GM12874 (cell line): ENCODE measurements around the gene PRELP.

Source experiments
- CTCF ChIP-seq: IDR thresholded peaks from 2 replicates; pipeline ENCODE4 v1.5.1; 2011; ENCODE audit warnings: low read depth, mild to moderate bottlenecking, control low read depth, low read length, moderate library complexity; ENCODE audit not compliant: insufficient read depth

Gene PRELP

GRCh38 chr1:203450001-203450400 lies 25.6 kb upstream of the PRELP start:
- no peak for TF ChIP-seq CTCF

DNA sequence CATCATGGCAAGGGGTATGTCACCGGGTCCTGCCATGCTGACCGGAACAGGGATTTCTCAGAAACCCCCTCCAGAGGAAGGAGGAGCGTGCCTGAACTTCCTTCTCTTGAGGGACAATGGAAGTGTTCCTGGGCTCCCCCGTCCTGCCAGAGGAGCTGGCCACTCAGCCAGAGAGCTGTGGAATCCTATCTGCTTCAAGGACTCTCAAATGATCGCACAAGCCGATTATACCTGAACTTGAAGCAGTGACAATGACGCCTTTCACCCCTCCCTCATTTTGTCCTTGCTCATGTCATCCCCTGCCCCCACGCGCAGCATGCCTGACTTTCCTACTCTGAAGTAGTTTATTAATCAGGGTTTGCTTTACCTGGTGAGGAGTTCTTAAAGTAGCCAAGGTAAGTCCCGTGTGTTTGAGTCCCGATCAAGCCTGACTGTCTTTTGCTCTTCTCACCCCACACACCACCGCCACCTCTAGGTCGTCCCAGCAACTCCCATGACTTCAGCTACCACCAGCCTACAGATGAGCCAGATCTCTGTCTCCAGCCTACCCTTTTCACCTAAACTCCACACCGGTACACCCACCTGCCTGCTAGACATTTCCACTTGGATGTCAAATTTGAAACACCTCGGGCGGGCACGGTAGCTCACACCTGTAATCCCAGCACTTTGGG lies 25.0 kb upstream of the PRELP start:
- TF ChIP-seq CTCF: no peak

DNA sequence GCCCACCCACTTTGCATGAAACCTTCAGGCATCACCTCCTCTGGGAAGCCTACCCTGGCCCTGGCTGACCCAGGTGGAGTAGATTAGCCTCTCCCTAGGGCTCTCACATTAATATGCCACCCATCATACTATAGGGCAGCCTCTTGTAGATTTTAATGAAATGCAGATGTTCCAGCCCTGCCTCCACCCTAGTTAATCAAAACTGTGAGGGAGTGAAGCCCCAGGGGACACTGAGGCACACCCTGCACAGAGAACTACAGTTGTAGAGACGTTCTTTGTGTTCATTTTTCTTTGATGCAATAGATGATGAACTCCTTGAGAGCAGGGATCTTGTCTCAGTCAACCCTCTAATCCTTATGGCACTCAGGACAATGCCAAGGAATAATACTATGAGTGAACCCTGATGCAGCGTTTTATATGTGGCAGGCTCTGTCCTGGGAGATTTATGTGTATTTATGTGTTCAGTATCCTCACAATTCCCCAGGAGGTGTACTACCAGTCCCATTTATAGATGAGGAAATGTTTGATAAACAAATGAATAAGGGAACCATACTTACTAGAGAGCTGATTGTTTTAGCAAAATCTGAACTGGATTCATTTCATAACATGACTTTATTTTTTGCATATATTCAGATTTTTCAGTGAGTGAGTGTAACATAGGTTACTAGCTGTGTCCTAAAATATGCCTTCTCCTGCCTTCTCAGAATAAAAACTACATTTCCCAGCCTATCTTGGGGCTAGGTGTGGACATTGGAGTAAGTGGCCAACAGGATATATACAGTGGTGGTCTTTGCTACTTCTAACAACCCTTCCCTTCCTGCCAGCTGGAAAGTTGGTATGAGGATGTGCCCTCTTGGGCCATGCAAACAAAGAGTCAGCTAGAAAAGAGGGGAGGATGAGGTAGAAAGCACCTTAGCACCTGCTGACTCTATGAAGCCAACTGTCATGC lies 23.5 kb upstream of the PRELP start:
- no peak for TF ChIP-seq CTCF

- TF ChIP-seq CTCF: no peak
Observed at GRCh38 chr1:203453016-203453415, 22.6 kb upstream of the PRELP start.

- TF ChIP-seq CTCF: no peak
Observed at GRCh38 chr1:203453616-203454015, 22.0 kb upstream of the PRELP start.

DNA sequence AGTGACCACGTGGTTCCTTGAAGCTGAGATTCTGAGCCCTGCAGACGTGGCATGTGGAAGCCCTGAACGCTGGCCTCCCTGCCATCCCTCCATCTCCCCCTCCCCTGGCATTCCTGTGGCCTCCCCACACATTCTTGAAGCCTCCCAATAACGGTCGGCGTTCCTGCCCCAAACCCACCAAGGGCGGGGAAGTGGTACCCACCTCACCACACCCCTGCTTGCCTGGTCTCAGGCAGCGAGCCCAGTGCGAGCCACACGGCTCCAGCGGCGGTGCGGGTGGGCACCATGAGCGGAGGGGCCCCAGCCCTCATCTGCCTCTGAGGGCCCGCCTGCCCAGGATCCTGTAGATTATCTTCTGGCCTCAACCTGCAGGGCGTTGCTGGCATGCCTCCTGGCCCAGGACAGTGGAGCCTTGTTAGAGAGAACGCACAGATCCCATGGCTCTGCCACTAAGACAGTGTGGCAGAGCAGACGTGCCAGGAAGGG lies 20.6 kb upstream of the PRELP start:
- no peak for TF ChIP-seq CTCF

DNA sequence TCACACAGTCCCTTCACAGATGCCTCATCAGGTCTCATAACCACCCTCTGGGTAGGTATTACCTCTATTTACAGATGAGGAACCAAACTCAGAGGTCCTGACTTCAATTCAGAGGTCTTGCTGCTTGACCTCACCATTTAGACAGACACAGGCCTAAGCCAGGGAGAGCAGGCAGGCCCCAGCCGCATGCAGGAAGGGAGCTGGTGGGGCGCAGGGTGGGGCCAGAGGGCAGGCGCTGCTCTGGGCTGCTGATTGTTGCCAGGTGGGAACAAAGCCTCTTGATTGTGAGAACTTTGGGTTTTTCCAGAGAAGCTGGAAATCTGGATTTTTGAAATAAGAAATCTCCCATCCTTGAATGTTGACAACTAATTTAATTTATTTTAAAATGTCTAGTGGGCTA lies 19.9 kb upstream of the PRELP start:
- TF ChIP-seq CTCF: no peak
